Endothelial cell of umbilical vein (primary cell): ENCODE measurements around the gene TMOD1.
"Not testable (repeated sequence)": the region's sequence is repeated elsewhere in the genome, so short reads cannot be mapped to it uniquely, and the experiment has no call there.

Experiments used
- POLR2A ChIP-seq: IDR thresholded peaks from 2 replicates; pipeline ENCODE4 v1.6.1; 2012; ENCODE audit warnings: low read depth, mild to moderate bottlenecking, control low read depth, low read length
- POLR2AphosphoS5 ChIP-seq: IDR thresholded peaks from 2 replicates; pipeline ENCODE4 v1.6.1; 2012; ENCODE audit warnings: low read depth, mild to moderate bottlenecking, control low read depth, low read length, moderate library complexity; ENCODE audit not compliant: insufficient read depth
- TF ChIP-seq, protein P1 (sequence below), 2 donors: IDR thresholded peaks; 1 replicate in 1 of 2; 2 replicates in 1 of 2; pipeline ENCODE4 v1.5.1; 2011; ENCODE audit warnings: low read length in 2 of 2, mild to moderate bottlenecking in 2 of 2, moderate library complexity in 2 of 2, control low read depth in 1 of 2, inconsistent platforms in 1 of 2, low read depth in 1 of 2; ENCODE audit not compliant: insufficient read depth in 1 of 2; ENCODE audit errors: extremely low read depth in 1 of 2

DNA sequence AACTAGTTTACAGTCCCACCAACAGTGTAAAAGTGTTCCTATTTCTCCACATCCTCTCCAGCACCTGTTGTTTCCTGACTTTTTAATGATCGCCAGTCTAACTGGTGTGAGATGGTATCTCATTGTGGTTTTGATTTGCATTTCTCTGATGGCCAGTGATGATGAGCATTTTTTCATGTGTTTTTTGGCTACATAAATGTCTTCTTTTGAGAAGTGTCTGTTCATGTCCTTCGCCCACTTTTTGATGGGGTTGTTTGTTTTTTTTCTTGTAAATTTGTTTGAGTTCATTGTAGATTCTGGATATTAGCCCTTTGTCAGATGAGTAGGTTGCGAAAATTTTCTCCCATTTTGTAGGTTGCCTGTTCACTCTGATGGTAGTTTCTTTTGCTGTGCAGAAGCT is 80.1 kb downstream of the TMOD1 start:
- TF ChIP-seq POLR2A, POLR2AphosphoS5: not testable (repeated sequence)
- TF ChIP-seq, protein P1, sequence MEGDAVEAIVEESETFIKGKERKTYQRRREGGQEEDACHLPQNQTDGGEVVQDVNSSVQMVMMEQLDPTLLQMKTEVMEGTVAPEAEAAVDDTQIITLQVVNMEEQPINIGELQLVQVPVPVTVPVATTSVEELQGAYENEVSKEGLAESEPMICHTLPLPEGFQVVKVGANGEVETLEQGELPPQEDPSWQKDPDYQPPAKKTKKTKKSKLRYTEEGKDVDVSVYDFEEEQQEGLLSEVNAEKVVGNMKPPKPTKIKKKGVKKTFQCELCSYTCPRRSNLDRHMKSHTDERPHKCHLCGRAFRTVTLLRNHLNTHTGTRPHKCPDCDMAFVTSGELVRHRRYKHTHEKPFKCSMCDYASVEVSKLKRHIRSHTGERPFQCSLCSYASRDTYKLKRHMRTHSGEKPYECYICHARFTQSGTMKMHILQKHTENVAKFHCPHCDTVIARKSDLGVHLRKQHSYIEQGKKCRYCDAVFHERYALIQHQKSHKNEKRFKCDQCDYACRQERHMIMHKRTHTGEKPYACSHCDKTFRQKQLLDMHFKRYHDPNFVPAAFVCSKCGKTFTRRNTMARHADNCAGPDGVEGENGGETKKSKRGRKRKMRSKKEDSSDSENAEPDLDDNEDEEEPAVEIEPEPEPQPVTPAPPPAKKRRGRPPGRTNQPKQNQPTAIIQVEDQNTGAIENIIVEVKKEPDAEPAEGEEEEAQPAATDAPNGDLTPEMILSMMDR (IDR thresholded peaks at IDR 0.05; ENCODE audit: extremely low read depth in 1 of 2, insufficient read depth in 1 of 2, low read depth in 1 of 2, low read length in 2 of 2): not testable (repeated sequence)
